KOPT-K1 (cell line): Measurements from ENCODE around the gene FGF3.

Experiments used
- H3K27ac ChIP-seq: fragments of 200-600 bp; sonication (generic); 2 replicates; pipeline ENCODE4 v1.5.1; 2016; ENCODE audit warnings: antibody characterized with exemption, mild to moderate bottlenecking, low read depth, low read length; ENCODE audit not compliant: poor library complexity, severe bottlenecking
- H3K36me3 ChIP-seq: fragments of 200-600 bp; sonication (generic); 2 replicates; pipeline ENCODE4 v1.5.1; 2017; ENCODE audit warnings: antibody characterized with exemption, mild to moderate bottlenecking, low read length, moderate library complexity; ENCODE audit not compliant: insufficient read depth
- H3K9me3 ChIP-seq: fragments of 200-600 bp; sonication (generic); 2 replicates; pipeline ENCODE4 v1.5.1; 2017; ENCODE audit warnings: antibody characterized with exemption, low read length, mild to moderate bottlenecking; ENCODE audit not compliant: insufficient read depth, poor library complexity, severe bottlenecking

FGF3 gene

GRCh38 chr11:69818603-69819441 is at the start of gene FGF3:
Gene FGF3, minus strand, starts transcription at chr11:69819416. Its CDS starts 483 bp downstream, at chr11:69818933.
- Histone ChIP-seq H3K36me3 (no peaks in the 10 kb centered on the region), H3K27ac (no peak within 1 kb of the TSS), H3K9me3 (no peaks in the 10 kb centered on the region)

- Histone ChIP-seq H3K36me3 (no peaks in the 10 kb centered on the region), H3K27ac (no peak overlapping the region), H3K9me3 (no peaks in the 10 kb centered on the region)
Measured at GRCh38 chr11:69868871-69869270, 49.7 kb upstream of the FGF3 start.

- H3K9me3 ChIP-seq: no peaks in the 10 kb centered on the region
- no peak overlapping the region for H3K27ac ChIP-seq
- no peaks in the 10 kb centered on the region for H3K36me3 ChIP-seq
Measured at GRCh38 chr11:69868006-69868810, 49.0 kb upstream of the FGF3 start.

- Histone ChIP-seq H3K9me3 (no peaks in the 10 kb centered on the region), H3K27ac (no peak overlapping the region), H3K36me3 (no peaks in the 10 kb centered on the region)
Measured at GRCh38 chr11:69867076-69868005, 48.1 kb upstream of the FGF3 start.

GRCh38 chr11:69866648-69867047 is 47.4 kb upstream of the FGF3 start:
- Histone ChIP-seq H3K9me3 (no peaks in the 10 kb centered on the region), H3K36me3 (no peaks in the 10 kb centered on the region), H3K27ac (no peak overlapping the region)

GRCh38 chr11:69865707-69866106 is 46.5 kb upstream of the FGF3 start:
- H3K27ac ChIP-seq: no peak overlapping the region
- H3K9me3 ChIP-seq: no peaks in the 10 kb centered on the region
- H3K36me3 ChIP-seq: no peaks in the 10 kb centered on the region

GRCh38 chr11:69864686-69865661 is 45.8 kb upstream of the FGF3 start:
- Histone ChIP-seq H3K27ac (no peak overlapping the region), H3K9me3 (no peaks in the 10 kb centered on the region), H3K36me3 (no peaks in the 10 kb centered on the region)

- H3K27ac ChIP-seq: no peak overlapping the region
Measured at GRCh38 chr11:69863544-69864200, 44.5 kb upstream of the FGF3 start.

GRCh38 chr11:69862797-69863543 is 43.8 kb upstream of the FGF3 start:
- Histone ChIP-seq H3K36me3 (no peaks in the 10 kb centered on the region), H3K27ac (no peak overlapping the region), H3K9me3 (no peaks in the 10 kb centered on the region)

More at GRCh38 chr11:69863544-69864200, 44.5 kb upstream of the FGF3 start:
- Histone ChIP-seq H3K36me3 (no peaks in the 10 kb centered on the region), H3K9me3 (no peaks in the 10 kb centered on the region)

GRCh38 chr11:69862331-69862771 is 43.1 kb upstream of the FGF3 start:
- no peaks in the 10 kb centered on the region for H3K9me3 ChIP-seq
- no peak overlapping the region for H3K27ac ChIP-seq
- H3K36me3 ChIP-seq: no peaks in the 10 kb centered on the region

- Histone ChIP-seq H3K36me3 (no peaks in the 10 kb centered on the region), H3K9me3 (no peaks in the 10 kb centered on the region), H3K27ac (no peak overlapping the region)
Measured at GRCh38 chr11:69861901-69862300, 42.7 kb upstream of the FGF3 start.

- H3K27ac ChIP-seq: no peak overlapping the region
- H3K36me3 ChIP-seq: no peaks in the 10 kb centered on the region
- H3K9me3 ChIP-seq: no peaks in the 10 kb centered on the region
Measured at GRCh38 chr11:69860796-69861445, 41.7 kb upstream of the FGF3 start.
